SHP77 (cell line): ENCODE results near the gene CENPA.
"Not testable (repeated sequence)": the region's sequence is repeated elsewhere in the genome, so short reads cannot be mapped to it uniquely, and the experiment has no call there.

Experiments
- DNase-seq, 2 experiments: peaks; one replicate each; lab custom pipeline; 2025; lab: John Stamatoyannopoulos, UW

Gene CENPA

DNA sequence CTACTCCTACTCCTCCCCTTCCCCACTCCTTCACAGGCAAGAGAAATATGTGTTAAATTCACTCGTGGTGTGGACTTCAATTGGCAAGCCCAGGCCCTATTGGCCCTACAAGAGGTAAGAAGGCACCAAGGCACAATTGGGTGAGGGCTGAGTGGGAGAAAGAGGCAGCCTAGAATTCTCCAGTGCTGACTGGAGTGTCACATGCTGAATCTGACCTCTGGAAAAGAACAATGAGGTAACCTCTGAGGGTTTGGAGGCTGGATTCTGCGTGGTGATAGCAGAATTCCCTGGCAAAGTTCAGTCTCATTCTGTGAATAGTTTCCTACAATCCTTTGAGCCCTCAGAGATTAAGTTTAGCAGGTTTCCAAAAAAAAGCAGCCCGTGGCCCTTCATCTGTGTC, 6.9 kb downstream of the CENPA start:
- no peak for DNase-seq

- DNase-seq = no peak
Observed at GRCh38 chr2:26793518-26793917, 7.7 kb downstream of the CENPA start.

DNA sequence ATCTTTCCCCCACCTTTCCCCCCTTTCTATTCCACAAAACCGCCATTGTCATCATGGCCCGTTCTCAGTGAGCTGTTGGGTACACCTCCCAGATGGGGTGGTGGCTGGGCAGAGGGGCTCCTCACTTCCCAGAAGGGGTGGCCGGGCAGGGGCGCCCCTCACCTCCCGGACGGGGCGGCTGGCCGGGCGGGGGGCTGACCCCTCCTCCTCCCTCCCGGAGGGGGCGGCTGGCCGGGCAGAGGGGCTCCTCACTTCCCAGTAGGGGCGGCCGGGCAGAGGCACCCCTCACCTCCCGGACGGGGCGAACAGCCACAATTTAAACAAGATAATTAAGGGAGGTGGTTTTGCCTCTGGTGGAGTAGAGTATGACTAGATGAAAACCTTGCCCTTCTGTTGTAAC, 9.3 kb downstream of the CENPA start:
- DNase-seq = not testable (repeated sequence)

GRCh38 chr2:26801328-26801727, 15.5 kb downstream of the CENPA start:
- no peak for DNase-seq

GRCh38 chr2:26801796-26802195, 15.9 kb downstream of the CENPA start:
- no peak for DNase-seq

DNA sequence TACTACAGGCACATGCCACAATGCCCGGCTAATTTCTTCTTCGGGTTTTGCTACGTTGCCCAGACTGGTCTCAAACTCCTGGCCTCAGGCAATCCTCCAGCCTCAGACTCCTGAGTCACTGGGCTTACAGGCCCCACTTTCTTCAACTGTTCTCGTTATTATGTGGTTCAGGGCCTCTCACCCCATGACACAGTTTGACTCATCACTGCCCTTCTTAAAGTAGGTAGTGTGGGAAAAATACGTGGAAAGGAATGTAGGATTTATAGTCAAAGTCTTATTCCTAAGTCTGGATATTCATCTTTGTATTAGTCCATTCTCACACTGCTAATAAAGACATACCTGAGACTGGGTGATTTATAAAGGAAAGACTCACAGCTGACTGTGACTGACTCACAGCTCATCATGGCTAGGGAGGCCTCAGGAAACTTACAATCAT, 19.4 kb downstream of the CENPA start:
- DNase-seq = no peak

DNA sequence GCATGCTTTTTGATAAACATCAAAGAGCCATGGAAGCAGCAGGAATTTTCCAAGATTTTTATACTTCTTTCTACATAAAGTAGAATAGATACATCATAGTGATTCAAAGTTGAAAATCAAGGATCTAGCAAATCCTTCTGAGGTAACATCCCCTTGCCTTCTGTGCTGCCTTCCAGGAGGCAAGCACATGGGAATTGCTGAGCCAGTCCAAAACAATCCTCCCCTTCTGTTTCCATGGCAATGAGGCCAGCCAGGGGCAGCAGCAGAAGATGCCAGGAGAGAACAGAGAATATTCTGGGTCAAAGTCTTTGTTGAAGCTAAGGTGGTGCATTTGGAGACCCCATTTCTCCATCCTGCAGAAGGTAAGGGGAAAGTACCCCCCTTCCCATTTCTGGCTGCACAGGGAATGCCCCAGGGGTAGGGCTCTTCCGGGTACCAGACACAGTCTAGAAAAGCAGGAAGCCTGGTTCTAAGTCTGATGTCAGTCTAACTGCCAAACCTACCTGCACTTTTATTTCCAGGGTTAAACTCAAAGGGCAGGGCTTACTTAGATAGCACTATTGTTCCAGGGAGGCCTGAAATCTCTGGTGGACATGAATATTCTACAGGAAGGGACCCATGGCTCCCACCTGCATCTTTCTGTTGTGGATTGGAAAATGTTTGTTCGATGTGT, 22.1 kb downstream of the CENPA start:
- no peak for DNase-seq

DNA sequence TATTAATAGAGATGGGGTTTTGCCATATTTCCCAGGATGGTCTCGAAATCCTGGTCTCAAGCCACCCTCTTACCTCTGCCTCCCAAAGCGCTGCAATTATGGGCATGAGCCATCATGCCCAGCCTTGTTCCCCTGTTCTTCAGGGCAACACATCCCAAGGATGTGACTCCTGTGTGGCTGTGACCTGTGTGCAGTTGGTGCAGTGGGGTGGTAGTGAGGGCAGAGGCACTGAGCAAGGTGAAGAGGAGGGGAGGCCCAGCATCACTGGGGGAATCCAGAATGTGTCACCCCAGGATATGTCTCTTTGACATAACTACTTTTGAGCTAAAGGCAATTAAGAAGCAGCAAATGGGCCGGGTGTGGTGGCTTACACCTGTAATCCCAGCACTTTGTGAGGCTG, 23.4 kb downstream of the CENPA start:
- no peak for DNase-seq

DNA sequence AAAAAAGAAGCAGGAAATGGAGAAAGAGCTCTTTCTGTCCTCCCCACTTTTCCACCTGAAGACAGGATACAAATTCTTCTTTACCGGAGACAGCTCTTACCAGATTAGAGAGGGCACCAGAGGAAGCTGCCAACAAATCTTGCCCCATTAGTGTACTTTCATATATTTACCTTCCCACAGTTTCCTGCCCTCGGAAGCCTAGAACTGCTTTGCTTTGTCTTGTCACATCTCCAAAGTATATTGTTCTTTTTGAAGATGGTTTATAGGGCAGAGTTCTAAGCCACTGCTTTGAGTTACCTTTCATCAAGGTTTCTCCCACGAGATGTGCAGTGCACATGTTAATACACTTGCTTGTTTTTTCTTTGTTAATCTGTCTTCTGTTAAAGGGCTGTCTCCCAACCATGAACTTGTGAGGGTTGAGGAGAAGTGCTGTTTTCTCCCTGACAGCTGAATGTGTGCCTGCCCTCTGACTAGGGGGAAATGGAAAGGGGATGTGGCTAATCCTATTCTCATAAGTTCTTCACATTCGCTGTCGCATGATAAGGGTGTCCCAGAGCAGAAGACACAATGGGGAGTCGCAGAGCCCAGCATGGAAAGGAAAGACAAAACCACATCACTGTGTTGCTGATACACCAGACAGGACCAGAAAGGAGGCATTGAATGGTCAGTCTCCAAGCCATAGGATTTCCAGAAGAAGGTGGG, 24.2 kb downstream of the CENPA start:
- no peak for DNase-seq

GRCh38 chr2:26811261-26811660, 25.4 kb downstream of the CENPA start:
- no peak for DNase-seq

DNA sequence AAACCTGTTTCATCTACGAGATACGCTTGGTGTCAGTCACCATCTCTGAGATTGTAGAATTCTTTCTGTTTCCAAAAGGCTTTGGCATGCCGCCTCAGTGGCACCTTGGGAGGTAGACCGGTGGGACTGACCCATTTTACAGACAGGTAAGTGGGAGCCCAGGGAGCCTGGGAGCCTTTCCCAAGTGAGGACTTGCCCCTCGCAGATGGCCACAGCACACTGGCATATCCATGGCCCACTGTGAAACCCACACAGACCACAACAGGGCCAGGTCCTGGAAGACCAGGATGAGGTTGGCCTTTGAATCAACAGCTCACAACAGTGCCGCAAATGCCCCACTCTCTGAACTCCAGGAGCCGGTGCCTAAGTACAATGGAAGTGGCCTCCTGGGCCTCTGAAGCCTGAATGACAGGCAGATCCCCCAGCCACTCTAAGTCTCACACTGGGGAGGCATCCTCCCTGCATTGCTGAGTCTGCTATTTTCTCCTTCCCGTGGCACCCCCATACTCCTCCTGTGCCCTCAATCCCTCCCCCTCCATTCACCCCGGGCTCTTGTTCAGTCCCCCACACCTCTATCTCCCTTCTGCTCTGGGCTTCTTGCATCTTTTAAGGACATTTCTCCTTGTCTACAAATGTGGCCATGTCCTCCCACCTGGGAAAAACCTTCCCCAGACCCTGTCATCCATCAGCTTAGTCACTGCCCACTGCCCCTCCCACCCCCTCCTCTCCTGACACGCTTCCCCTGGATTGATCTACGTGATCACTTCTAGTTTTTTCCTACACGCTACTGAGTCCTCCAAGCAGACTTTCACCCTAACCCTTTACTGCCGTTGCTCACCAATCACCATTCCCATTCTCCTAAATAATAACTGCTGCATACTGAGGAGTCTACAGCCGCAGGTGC, 26.2 kb downstream of the CENPA start:
- DNase-seq = no peak

GRCh38 chr2:26812731-26813130, 26.9 kb downstream of the CENPA start:
- no peak for DNase-seq

GRCh38 chr2:26814072-26814765, 28.4 kb downstream of the CENPA start:
- not testable (repeated sequence) for DNase-seq

GRCh38 chr2:26816893-26817292, 31.0 kb downstream of the CENPA start:
- peak in 1 of 2 experiments; percentile 11 for DNase-seq

- no peak for DNase-seq
Observed at GRCh38 chr2:26818255-26818654, 32.4 kb downstream of the CENPA start.

DNA sequence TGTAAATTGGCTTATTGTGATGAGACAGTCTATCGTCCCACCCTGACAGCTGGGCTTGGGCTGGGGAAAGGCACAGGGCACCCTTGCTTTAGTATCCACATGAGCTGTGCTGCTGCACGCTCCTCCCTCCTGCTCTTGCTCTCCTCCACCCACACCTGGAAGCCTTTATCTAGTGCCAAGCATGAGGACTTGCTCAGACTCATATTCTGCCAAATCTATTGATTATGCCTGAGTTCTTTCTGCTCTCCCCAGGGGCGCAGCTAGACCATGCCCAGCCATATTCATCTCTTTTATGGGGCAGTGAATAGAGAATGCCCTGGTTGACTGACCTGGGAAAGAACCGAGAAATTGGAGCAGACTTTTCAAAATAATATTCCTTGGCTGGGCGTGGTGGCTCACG, 33.1 kb downstream of the CENPA start:
- DNase-seq = no peak

DNA sequence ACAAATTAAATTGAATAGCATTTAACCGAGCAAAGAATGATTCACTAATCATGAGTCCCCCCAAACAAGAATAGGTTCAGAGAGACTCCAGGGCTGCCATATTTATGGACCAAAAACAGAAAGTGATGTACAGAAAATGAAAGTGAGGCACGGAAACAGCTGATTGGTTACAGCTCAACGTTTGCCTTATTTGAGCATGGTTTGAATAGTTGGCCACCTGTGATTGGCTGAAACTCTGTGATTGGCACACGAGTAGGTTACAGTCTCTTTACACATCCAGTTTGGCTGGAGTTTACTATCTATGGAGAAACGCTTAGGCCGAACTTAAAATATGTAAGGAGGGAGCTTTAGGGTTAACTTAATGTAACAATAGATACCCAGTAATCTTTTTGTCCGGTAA, 35.1 kb downstream of the CENPA start:
- DNase-seq = no peak

DNA sequence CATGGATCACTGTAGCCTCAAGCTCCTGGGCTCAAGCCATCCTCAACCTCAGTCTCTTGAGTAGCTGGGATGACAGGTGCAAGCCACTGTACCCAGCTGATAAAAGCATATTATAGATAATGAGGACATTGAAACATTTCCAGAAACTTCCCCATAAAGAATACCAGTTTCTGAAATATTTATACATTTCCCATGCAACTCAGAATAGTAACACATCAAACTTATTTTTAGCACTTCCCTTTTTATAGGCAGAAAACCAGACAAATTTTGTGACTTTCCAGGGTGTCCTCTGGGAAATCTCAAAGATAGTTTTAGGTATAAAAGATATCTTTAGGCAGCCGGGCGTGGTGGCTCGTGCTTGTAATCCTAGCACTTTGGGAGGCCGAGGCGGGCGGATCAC, 37.0 kb downstream of the CENPA start:
- no peak for DNase-seq

- no peak for DNase-seq
Observed at GRCh38 chr2:26838121-26838906, 52.5 kb downstream of the CENPA start.

- DNase-seq = peak in 1 of 2 experiments; percentile 14
Observed at GRCh38 chr2:26840937-26841610, 55.2 kb downstream of the CENPA start.

GRCh38 chr2:26843041-26843440, 57.2 kb downstream of the CENPA start:
- no peak for DNase-seq
